Liver (tissue), 9 donors: ENCODE results near the gene STK40. TPM values are rescaled to one million over a fixed set of nuclear protein-coding genes. Genes with fewer than 3 reads are reported as not detected.

Source experiments
- DNase-seq: peaks from one replicate; pipeline ENCODE4 v3.0.0-alpha.2; 2017; ENCODE audit warnings: low spot score
- H3K27ac ChIP-seq, 2 donors: one replicate each; pipeline ENCODE4 v1.7.0; 2013; ENCODE audit warnings: inconsistent platforms in 2 of 2, low read length in 2 of 2, control low read depth in 1 of 2, low read depth in 1 of 2, mild to moderate bottlenecking in 1 of 2
- H3K27me3 ChIP-seq, 4 donors: one replicate each; pipeline versions ENCODE4 v1.6.1 to v1.7.0; 2013; ENCODE audit warnings: low read length in 3 of 4, inconsistent platforms in 1 of 4, mild to moderate bottlenecking in 1 of 4, moderate library complexity in 1 of 4; ENCODE audit not compliant: control insufficient read depth in 4 of 4, insufficient read depth in 4 of 4
- H3K36me3 ChIP-seq, 4 donors: one replicate each; pipeline versions ENCODE4 v1.6.1 to v1.7.0; 2013; ENCODE audit warnings: low read length in 3 of 4, mild to moderate bottlenecking in 3 of 4, low read depth in 1 of 4, moderate library complexity in 1 of 4; ENCODE audit not compliant: control insufficient read depth in 4 of 4, insufficient read depth in 3 of 4
- H3K4me1 ChIP-seq, 4 donors: one replicate each; pipeline versions ENCODE4 v1.6.1 to v1.7.0; 2013; ENCODE audit warnings: low read length in 3 of 4, mild to moderate bottlenecking in 3 of 4, moderate library complexity in 1 of 4; ENCODE audit not compliant: control insufficient read depth in 4 of 4, insufficient read depth in 4 of 4
- H3K4me3 ChIP-seq, 3 donors: one replicate each; pipeline versions ENCODE4 v1.6.1 to v1.7.0; 2013; ENCODE audit warnings: low read length in 3 of 3, control low read depth in 1 of 3, low read depth in 1 of 3, mild to moderate bottlenecking in 1 of 3
- H3K9ac ChIP-seq, 2 donors: one replicate each; pipeline ENCODE4 v1.7.0; 2013; ENCODE audit warnings: low read length in 2 of 2, mild to moderate bottlenecking in 2 of 2, moderate library complexity in 2 of 2, control low read depth in 1 of 2, low read depth in 1 of 2
- H3K9me3 ChIP-seq, 4 donors: one replicate each; pipeline versions ENCODE4 v1.6.1 to v1.7.0; 2013; ENCODE audit warnings: low read length in 3 of 4; ENCODE audit not compliant: control insufficient read depth in 4 of 4
- EGR1 ChIP-seq, 2 donors: IDR thresholded peaks; 2 replicates each; pipeline ENCODE4 v1.6.1; 2016 to 2018; ENCODE audit warnings: antibody characterized with exemption in 2 of 2, low read depth in 2 of 2
- HNF4A ChIP-seq, 2 donors: conservative IDR thresholded peaks; 2 replicates each; pipeline ENCODE4 v1.6.1; 2016; ENCODE audit warnings: antibody characterized with exemption in 2 of 2, mild to moderate bottlenecking in 2 of 2
- HNF4G ChIP-seq: IDR thresholded peaks from 2 replicates; pipeline ENCODE4 v1.6.1; 2016; ENCODE audit warnings: antibody characterized with exemption
- JUND ChIP-seq, 2 donors: IDR thresholded peaks; 2 replicates each; pipeline ENCODE4 v1.6.1; 2016; ENCODE audit warnings: antibody characterized with exemption in 2 of 2
- NR2F2 ChIP-seq: IDR thresholded peaks from 2 replicates; pipeline ENCODE4 v1.6.1; 2016; ENCODE audit warnings: antibody characterized with exemption
- RAD21 ChIP-seq, 2 donors: IDR thresholded peaks; 2 replicates each; pipeline ENCODE4 v1.6.1; 2016; ENCODE audit warnings: antibody characterized with exemption in 2 of 2, mild to moderate bottlenecking in 2 of 2
- TAF1 ChIP-seq: conservative IDR thresholded peaks from 2 replicates; pipeline ENCODE4 v1.6.1; 2016; ENCODE audit warnings: antibody characterized with exemption, mild to moderate bottlenecking
- YY1 ChIP-seq: IDR thresholded peaks from 2 replicates; pipeline ENCODE4 v1.6.1; 2016; ENCODE audit warnings: antibody characterized with exemption, mild to moderate bottlenecking
- WGBS: extraction: QIAGEN DNeasy Blood & Tissue Kit; methylation state at CpG from one replicate; pipeline ENCODE4 v1.1.7; 2013; 5-methylcytosine and 5-hydroxymethylcytosine counted together
- polyA plus RNA-seq, 2 donors: library from polyadenylated mRNA; stranded (reverse) in 1 of 2; unstranded in 1 of 2; fragments of 200-250 nt in 1 of 2; fragments of >200 nt in 1 of 2; fragmentation: Nextera tagmentation in 1 of 2; extraction: Ambion mirVana in 1 of 2; gene quantifications; one replicate each; pipeline versions ENCODE4 v1.2.1 to v1.2.3, GENCODE V29; 2013 to 2015
- total RNA-seq, 2 donors: library from RNA; depleted of rRNA; stranded (reverse); fragments of >200 nt; gene quantifications; one replicate each; pipeline ENCODE4 v1.2.3, GENCODE V29; 2014
- TF ChIP-seq, protein P1 (sequence below): IDR thresholded peaks from 2 replicates; pipeline ENCODE4 v1.6.1; 2016; ENCODE audit warnings: antibody characterized with exemption
- TF ChIP-seq, protein P2 (sequence below): IDR thresholded peaks from 2 replicates; pipeline ENCODE4 v1.6.1; 2016; ENCODE audit warnings: antibody characterized with exemption
- TF ChIP-seq, protein P3 (sequence below): IDR thresholded peaks from 2 replicates; pipeline ENCODE4 v1.6.1; 2016; ENCODE audit warnings: antibody characterized with exemption
- TF ChIP-seq, protein P4 (sequence below): IDR thresholded peaks from 2 replicates; pipeline ENCODE4 v1.6.1; 2016; ENCODE audit warnings: antibody characterized with exemption, mild to moderate bottlenecking
- TF ChIP-seq, protein P5 (sequence below): fragments of 150-350 bp; IDR thresholded peaks from 2 replicates; pipeline ENCODE4 v1.5.1; 2017; ENCODE audit warnings: improper control_type of control experiment, low read depth, low read length; ENCODE audit not compliant: missing input control
- donor health status: healthy.
- donor health status: healthy.
- donor health status: healthy.
- donor health status: healthy.
- donor health status: healthy.

The STK40 gene
- total and polyA plus RNA-seq, 4 donors, result 13.0 to 26.8 (median 21.9) TPM

DNA sequence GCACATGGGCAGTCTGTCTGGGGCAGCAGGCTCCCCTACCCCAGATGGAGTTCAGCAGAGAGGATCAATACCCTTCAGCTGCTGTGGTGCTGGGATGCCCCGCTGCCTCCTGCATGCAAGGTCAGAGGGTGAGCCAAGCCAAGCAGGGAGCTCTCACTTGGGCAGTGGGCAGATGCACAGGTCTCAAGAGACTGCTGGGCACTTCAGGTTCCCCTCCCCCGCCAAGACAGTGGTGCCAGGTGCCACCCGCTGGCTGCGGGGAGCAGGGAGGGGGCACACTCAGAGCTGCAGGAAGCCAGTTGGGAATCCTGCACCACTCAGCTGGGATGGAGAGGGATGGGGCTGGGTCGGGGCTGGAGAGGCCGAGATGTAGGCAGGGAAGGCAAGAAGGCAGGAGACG is 46.5 kb downstream of the STK40 start:
- DNase-seq, result no peak
- whole genome bisulfite sequencing, result 79% methylated on average over 7 of the region's 7 CpGs
- Histone ChIP-seq H3K9me3 (no peaks in the 10 kb centered on the region), H3K36me3 (peaks cover 3 to 36% (median 8%) of the 10 kb centered on the region in 4 donors), H3K4me3 (no peak overlapping the region), H3K27ac (no peak overlapping the region), H3K27me3 (no peaks in the 10 kb centered on the region), H3K4me1 (peaks cover 0 to 2% (median under 1%) of the 10 kb centered on the region in 4 donors), H3K9ac (no peak overlapping the region)
- TF ChIP-seq HNF4A (conservative IDR thresholded peaks at IDR 0.05) (no peak), EGR1 (IDR thresholded peaks at IDR 0.05; ENCODE audit: low read depth in 2 of 2) (no peak), RAD21 (IDR thresholded peaks at IDR 0.05) (no peak), HNF4G (no peak), NR2F2 (no peak), JUND (IDR thresholded peaks at IDR 0.05) (no peak)
- TF ChIP-seq, protein P1, sequence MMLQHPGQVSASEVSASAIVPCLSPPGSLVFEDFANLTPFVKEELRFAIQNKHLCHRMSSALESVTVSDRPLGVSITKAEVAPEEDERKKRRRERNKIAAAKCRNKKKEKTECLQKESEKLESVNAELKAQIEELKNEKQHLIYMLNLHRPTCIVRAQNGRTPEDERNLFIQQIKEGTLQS, result no peak
- TF ChIP-seq, protein P2, sequence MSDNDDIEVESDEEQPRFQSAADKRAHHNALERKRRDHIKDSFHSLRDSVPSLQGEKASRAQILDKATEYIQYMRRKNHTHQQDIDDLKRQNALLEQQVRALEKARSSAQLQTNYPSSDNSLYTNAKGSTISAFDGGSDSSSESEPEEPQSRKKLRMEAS, result no peak
- TF ChIP-seq, protein P3, sequence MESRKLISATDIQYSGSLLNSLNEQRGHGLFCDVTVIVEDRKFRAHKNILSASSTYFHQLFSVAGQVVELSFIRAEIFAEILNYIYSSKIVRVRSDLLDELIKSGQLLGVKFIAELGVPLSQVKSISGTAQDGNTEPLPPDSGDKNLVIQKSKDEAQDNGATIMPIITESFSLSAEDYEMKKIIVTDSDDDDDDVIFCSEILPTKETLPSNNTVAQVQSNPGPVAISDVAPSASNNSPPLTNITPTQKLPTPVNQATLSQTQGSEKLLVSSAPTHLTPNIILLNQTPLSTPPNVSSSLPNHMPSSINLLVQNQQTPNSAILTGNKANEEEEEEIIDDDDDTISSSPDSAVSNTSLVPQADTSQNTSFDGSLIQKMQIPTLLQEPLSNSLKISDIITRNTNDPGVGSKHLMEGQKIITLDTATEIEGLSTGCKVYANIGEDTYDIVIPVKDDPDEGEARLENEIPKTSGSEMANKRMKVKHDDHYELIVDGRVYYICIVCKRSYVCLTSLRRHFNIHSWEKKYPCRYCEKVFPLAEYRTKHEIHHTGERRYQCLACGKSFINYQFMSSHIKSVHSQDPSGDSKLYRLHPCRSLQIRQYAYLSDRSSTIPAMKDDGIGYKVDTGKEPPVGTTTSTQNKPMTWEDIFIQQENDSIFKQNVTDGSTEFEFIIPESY, result no peak
- TF ChIP-seq, protein P4, sequence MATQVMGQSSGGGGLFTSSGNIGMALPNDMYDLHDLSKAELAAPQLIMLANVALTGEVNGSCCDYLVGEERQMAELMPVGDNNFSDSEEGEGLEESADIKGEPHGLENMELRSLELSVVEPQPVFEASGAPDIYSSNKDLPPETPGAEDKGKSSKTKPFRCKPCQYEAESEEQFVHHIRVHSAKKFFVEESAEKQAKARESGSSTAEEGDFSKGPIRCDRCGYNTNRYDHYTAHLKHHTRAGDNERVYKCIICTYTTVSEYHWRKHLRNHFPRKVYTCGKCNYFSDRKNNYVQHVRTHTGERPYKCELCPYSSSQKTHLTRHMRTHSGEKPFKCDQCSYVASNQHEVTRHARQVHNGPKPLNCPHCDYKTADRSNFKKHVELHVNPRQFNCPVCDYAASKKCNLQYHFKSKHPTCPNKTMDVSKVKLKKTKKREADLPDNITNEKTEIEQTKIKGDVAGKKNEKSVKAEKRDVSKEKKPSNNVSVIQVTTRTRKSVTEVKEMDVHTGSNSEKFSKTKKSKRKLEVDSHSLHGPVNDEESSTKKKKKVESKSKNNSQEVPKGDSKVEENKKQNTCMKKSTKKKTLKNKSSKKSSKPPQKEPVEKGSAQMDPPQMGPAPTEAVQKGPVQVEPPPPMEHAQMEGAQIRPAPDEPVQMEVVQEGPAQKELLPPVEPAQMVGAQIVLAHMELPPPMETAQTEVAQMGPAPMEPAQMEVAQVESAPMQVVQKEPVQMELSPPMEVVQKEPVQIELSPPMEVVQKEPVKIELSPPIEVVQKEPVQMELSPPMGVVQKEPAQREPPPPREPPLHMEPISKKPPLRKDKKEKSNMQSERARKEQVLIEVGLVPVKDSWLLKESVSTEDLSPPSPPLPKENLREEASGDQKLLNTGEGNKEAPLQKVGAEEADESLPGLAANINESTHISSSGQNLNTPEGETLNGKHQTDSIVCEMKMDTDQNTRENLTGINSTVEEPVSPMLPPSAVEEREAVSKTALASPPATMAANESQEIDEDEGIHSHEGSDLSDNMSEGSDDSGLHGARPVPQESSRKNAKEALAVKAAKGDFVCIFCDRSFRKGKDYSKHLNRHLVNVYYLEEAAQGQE, result no peak

DNA sequence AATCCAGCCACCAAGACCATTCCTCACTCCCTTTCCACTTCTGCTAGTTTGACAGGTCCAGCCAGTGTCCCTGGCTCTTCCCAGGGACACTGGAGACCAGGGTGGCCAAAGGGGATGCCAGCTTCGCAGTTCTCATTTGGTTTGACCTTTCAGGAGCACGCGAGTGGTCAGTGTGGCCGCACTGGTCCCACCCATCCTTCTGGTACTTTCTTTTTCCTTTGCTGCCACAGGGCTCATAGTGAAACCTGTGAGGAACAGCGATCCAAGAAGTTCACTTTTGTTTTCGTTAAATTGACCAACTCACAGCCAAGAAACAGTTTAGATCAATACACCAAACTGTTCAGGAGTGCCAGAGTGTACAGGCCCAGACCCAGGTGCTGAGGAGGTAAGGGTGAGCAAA is 47.9 kb downstream of the STK40 start:
- DNase-seq, result no peak
- H3K9ac ChIP-seq, result no peak overlapping the region
- H3K27ac ChIP-seq, result no peak overlapping the region
- WGBS, result 66% methylated on average over 6 of the region's 6 CpGs
- peaks cover 0 to 2% (median under 1%) of the 10 kb centered on the region in 4 donors for H3K4me1 ChIP-seq
- no peaks in the 10 kb centered on the region for H3K27me3 ChIP-seq
- TF ChIP-seq YY1, result no peak
- TF ChIP-seq RAD21 (IDR thresholded peaks at IDR 0.05), result no peak
- TF ChIP-seq, protein P3, result no peak
- TF ChIP-seq NR2F2, result no peak
- TF ChIP-seq, protein P1, result no peak
- TF ChIP-seq JUND (IDR thresholded peaks at IDR 0.05), result no peak
- TF ChIP-seq, protein P5, sequence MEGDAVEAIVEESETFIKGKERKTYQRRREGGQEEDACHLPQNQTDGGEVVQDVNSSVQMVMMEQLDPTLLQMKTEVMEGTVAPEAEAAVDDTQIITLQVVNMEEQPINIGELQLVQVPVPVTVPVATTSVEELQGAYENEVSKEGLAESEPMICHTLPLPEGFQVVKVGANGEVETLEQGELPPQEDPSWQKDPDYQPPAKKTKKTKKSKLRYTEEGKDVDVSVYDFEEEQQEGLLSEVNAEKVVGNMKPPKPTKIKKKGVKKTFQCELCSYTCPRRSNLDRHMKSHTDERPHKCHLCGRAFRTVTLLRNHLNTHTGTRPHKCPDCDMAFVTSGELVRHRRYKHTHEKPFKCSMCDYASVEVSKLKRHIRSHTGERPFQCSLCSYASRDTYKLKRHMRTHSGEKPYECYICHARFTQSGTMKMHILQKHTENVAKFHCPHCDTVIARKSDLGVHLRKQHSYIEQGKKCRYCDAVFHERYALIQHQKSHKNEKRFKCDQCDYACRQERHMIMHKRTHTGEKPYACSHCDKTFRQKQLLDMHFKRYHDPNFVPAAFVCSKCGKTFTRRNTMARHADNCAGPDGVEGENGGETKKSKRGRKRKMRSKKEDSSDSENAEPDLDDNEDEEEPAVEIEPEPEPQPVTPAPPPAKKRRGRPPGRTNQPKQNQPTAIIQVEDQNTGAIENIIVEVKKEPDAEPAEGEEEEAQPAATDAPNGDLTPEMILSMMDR, result no peak
- TF ChIP-seq TAF1, result no peak
- no peaks in the 10 kb centered on the region for H3K9me3 ChIP-seq
- peaks cover 0 to 24% (median 5%) of the 10 kb centered on the region in 4 donors for H3K36me3 ChIP-seq
- no peak overlapping the region for H3K4me3 ChIP-seq
